GM18519 (cell line): ENCODE measurements around the gene TFB1M.
"Not testable (repeated sequence)": the region's sequence is repeated elsewhere in the genome, so short reads cannot be mapped to it uniquely, and the experiment has no call there.

Source experiments
- ATAC-seq: cut with Tn5 transposase; IDR thresholded peaks from one replicate; pipeline ENCODE4 v1.9.1; 2021; ENCODE audit warnings: mild to moderate bottlenecking, moderate library complexity; ENCODE audit not compliant: unreplicated experiment, low FRiP score

The TFB1M gene

GRCh38 chr6:155330133-155330734 lies 15.9 kb upstream of the TFB1M start:
- no peak for ATAC-seq

- no peak for ATAC-seq
These were observed 15.3 kb upstream of the TFB1M start for GRCh38 chr6:155329460-155330132.

- no peak for ATAC-seq
These were observed 14.5 kb upstream of the TFB1M start for GRCh38 chr6:155328539-155329459.

- ATAC-seq, result no peak
These were observed 13.8 kb upstream of the TFB1M start for GRCh38 chr6:155328074-155328538.

GRCh38 chr6:155327326-155328073 lies 13.2 kb upstream of the TFB1M start:
- ATAC-seq, result no peak

GRCh38 chr6:155325700-155326516 lies 11.6 kb upstream of the TFB1M start:
- ATAC-seq, result no peak

- ATAC-seq, result no peak
These were observed 10.7 kb upstream of the TFB1M start for GRCh38 chr6:155324993-155325392.

GRCh38 chr6:155324172-155324571 lies 9.9 kb upstream of the TFB1M start:
- ATAC-seq, result no peak

GRCh38 chr6:155319902-155320301 lies 5.6 kb upstream of the TFB1M start:
- no peak for ATAC-seq

GRCh38 chr6:155317186-155317585 lies 2.9 kb upstream of the TFB1M start:
- no peak for ATAC-seq

GRCh38 chr6:155316419-155316818 lies 2.1 kb upstream of the TFB1M start:
- no peak for ATAC-seq

- ATAC-seq, result no peak
These were observed 1.2 kb upstream of the TFB1M start for GRCh38 chr6:155315516-155315871.

GRCh38 chr6:155314773-155315515 lies 660 bp upstream of the TFB1M start:
- ATAC-seq, result peak; percentile 56

GRCh38 chr6:155313602-155314091 lies 637 bp downstream of the TFB1M start:
- no peak for ATAC-seq

- ATAC-seq, result not testable (repeated sequence)
These were observed 1.3 kb downstream of the TFB1M start for GRCh38 chr6:155312950-155313349.

GRCh38 chr6:155311583-155311982 lies 2.7 kb downstream of the TFB1M start:
- ATAC-seq, result no peak

GRCh38 chr6:155311086-155311485 lies 3.2 kb downstream of the TFB1M start:
- ATAC-seq, result no peak

GRCh38 chr6:155310596-155310995 lies 3.7 kb downstream of the TFB1M start:
- no peak for ATAC-seq

- ATAC-seq, result no peak
These were observed 5.1 kb downstream of the TFB1M start for GRCh38 chr6:155309150-155309549.
